GM18951 (cell line): Measurements from ENCODE around the gene OSGIN1.

Experiments used
- POLR2A ChIP-seq: IDR thresholded peaks from 4 replicates; pipeline ENCODE4 v1.6.1; 2011; ENCODE audit warnings: mild to moderate bottlenecking; ENCODE audit not compliant: insufficient read length, insufficient read depth; ENCODE audit errors: extremely low read depth
- in situ Hi-C: fragments of 300-500 bp; cut with MboI; formaldehyde crosslinking; loops from one replicate; pipeline ENCODE4 v1.12.0; 2022; ENCODE audit warnings: low sequenced_read_pairs, mixed read lengths, inconsistent platforms; ENCODE audit not compliant: unreplicated experiment

The OSGIN1 gene, protein sequence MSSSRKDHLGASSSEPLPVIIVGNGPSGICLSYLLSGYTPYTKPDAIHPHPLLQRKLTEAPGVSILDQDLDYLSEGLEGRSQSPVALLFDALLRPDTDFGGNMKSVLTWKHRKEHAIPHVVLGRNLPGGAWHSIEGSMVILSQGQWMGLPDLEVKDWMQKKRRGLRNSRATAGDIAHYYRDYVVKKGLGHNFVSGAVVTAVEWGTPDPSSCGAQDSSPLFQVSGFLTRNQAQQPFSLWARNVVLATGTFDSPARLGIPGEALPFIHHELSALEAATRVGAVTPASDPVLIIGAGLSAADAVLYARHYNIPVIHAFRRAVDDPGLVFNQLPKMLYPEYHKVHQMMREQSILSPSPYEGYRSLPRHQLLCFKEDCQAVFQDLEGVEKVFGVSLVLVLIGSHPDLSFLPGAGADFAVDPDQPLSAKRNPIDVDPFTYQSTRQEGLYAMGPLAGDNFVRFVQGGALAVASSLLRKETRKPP

DNA sequence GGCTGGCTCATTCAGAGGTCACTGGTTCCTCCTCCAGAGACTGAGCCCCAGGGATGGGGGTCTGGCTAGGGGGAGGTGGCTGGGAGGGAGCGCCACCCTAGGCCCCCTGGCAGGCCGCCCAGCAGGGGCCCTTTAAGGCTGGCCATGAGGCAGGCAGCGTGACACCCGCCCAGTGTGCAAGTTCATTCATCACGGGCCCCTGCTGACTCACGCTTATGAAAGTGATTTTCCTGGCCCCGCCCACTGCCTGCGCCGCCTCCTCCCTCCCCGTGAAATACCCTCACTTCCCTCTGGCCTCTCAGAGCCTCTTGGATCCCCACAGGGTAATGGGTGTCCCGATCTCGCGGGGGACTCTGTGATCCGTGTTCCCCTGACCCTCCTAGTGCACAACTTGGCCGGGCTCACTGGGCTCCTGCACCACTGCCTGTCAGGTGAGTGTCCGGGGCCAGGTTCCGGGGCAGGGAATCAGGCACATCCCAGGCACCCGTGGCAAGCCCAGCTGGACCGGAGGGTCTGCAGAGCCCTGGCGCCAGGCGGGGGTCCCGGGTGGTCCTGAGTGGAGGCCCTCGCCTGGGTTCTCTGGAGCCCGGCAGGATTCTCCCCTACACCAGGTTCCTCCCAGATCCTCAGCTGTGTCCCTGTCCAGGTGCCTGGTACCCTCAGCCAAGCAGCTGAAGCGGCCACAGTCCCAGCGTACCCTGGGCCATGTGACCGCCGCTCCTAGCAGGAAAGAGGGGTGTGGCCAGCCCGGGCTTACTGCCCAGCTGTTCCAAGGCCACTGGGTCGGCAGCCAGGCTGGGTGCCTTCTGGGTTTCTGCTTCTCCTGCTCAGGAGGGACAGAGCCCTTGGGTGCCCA, at the start of gene OSGIN1:
OSGIN1 (plus strand) TSS at position 301 of the 856 bp plus-strand sequence. CDS start 4,432 bp downstream, outside the sequence.
- peak; percentile 51 for TF ChIP-seq POLR2A
- in situ Hi-C loops, result loop anchor here (25.0 kb wide), 1 partner anchor 234 kb away; the partner anchor contains the start of genes ADAD2 and TAF1C

DNA sequence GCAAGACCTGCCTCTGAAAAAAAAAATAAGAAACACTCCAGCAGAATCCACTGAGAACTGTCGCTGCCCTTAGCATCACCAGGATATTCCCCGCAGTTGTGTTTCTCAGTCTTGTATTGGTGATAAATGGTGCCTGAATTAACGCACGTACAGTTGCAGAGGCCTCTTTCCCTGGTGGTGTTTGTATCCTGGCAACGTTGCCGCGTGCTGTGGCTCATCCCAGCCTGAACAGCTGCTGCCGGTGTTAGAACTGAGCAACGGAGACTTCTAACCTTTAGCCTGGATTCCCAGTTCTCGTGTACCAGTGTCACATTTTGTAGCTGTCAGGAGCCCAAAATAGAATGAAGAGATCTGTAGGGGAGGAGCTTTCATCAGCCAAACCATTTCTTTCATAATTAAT, 49.3 kb upstream of the OSGIN1 start:
- in situ Hi-C loops, result no loop called here
- no peak for TF ChIP-seq POLR2A

DNA sequence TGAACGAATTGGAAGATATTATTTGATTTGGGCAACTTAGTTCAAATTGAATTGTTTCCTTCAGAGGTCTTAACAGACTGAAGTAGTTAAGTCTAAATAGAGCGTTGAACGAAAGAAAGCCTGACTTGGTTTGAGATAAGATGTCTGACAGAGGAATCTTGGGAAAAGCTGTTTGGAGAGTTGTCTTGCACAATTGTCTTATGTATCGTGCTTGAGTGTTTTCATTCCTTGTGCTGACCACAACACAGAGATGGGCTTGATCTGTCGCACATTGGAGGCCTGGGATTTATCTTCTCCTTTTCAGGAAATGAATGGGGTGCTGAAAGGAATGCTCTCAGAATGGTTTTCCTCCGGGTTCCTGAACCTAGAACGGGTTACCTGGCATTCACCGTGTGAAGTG, 46.4 kb upstream of the OSGIN1 start:
- in situ Hi-C loops, result no loop called here

DNA sequence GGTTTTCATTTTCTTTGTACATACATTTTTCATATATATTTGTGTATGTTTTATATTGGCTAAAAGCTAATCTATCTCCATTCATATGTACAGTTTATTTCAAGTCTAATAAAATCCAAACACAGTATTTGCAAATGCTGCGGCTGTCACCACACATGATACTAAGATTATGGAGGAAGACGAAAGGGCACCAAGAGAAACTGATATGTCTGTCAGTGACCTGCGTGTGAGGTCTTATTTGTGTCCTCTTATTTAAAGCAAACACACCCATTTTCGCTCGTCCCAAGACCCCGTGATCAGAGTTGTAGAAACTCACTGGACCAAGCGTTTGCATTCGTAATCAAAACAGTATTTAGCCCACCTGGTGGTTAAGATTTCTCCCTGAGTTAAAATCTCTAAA, 45.9 kb upstream of the OSGIN1 start:
- in situ Hi-C loops, result no loop called here
- no peak for TF ChIP-seq POLR2A

More for the DNA sequence above, 46.4 kb upstream of the OSGIN1 start:
- no peak for TF ChIP-seq POLR2A

DNA sequence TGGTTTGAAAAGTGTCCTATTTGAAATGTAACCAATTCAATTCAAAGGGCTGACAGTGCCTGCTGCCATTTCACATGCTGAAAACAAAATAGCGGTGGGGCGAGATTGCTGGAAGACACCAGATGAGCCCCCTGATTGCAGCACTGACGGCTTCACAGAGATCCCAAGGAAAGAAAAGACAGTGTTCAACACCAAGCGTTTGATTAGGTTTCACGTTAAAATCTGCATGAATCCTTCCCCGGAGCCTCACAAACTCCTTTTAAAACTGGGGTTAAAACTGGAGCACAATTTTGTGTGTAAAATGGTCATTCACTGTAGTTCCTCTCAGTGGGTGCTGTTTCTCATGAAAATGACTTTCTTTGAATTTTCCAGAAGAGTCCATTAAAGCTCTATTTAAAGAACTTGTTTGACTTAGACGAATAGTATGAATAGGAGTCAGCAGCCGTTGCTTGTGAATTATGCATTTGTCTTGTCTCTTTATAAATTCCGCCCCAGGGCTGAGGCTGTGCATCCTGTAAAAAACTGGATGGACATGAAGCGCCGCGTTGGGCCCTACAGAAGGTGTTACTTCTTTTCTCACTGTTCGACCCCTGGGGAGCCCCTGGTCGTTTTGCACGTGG, 45.3 kb upstream of the OSGIN1 start:
- in situ Hi-C loops, result no loop called here
- TF ChIP-seq POLR2A, result no peak

DNA sequence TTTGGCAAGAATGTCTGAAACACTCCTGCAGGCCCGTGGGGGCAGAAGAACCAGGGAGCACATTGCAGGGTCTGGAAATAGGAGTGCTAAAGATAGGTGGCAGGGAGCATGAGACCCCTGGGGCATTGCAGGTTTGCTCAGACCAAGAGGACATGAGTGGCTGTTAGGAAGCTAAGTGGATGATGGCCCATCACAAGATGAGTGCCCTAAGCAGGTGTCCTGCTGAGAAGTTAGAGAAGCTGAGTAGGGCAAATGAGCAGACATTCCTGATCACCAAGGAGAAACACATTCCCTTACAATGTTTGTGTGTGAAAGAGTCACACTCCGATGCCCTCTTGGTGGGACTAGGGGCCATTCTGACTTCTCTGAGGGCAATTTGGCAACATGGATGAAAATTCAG, 44.2 kb upstream of the OSGIN1 start:
- TF ChIP-seq POLR2A, result no peak
- in situ Hi-C loops, result no loop called here

DNA sequence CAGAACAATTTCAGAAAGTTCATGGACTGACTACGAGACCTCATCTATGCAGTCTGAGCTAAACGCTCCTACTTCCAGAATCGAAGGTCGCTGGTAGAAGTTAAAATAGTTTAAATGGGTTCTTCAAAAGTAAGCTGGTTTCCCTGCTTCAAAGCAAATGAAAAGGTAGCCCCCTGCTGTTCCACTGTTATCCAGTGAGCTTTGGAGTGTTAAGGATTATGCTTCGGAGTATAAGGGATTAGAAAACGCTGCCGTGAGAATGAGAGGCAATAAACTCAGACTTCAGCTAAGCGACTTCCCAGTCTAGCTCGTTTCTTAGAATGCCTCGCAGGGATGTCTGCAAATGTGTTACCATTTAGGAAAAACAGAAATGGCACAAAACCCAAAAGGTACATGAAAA, 41.8 kb upstream of the OSGIN1 start:
- in situ Hi-C loops, result no loop called here
- TF ChIP-seq POLR2A, result no peak

DNA sequence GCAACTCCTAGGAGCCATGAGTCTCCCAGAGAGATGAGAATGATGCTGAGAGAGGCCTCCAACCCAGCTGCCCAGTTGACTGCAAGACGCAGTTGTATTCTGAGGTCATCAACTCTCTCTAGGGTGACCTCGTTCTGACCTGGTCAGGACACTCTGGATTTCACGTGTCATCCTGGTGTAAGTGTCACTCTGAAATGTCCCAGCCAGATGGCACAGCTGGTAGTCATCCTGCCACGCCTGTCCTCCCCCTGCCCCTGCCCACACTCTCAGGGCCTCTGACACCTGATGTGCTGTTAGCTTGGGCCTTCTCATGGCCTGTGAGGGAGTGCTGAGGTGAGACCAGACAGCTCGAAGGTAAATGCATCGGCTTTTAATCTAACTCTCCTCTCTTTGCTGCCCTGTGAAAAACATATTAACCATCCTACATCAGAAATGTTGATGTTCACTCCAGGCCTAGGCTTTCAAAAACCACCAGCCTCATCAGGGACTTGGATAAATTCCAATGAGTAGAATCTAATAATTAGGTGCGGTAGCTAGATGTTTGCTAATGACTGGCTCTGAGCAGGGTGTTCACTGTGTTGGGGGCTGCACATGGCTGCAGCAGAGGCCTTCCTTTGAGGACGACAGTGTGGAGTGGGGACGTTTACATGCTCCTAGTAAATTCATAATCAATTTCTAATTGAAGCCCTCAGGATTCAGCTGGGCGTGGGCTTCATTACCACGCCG, 40.4 kb upstream of the OSGIN1 start:
- TF ChIP-seq POLR2A, result no peak
- in situ Hi-C loops, result no loop called here

DNA sequence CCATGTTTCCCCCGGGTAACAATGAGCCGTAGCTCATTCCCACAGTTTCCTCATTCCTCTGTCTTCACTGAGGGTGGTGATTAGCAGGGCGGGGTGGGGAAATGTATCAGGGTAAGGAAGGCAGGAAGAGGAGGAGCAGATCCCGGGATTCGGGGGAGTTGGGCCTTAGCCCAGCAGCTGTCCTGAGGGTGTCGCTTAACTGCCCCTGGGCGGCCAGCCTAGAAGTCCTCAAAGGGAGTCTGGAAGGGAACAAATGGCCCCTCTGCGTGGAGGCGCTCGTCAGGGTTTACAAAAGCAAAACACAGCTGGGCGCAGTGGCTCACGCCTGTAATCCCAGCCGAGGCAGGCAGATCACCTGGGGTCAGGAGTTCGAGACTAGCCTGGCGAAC, 39.8 kb upstream of the OSGIN1 start:
- in situ Hi-C loops, result no loop called here
- no peak for TF ChIP-seq POLR2A

DNA sequence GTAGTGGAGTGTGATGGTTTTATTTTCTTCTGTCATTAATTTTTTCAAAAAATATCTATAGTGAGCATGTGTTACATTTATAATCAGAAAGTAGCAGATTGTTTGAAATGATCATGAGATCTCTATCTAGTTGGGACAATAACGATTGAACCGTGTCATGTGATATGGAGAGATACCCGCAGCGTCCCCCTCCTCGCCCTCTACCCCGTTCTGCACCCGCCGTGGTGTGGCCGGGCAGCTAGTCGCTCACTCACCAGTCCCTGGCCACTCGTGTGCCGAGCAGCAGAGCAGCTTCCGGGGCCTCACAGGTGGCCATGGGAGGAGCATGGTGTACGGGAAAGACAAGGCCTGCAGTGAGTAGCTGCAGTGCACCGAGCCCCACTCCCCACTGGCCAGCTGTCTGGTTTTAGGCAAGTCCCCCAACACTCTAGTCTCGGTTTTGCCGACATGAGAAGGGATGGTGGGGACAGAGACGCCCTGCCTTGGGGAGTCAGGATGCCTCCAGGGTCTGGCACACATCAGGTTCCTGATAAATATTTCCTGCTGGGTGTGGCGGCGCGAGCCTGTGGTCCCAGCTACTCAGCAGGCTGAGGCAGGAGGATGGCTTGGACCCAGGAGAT, 38.8 kb upstream of the OSGIN1 start:
- no peak for TF ChIP-seq POLR2A
- in situ Hi-C loops, result no loop called here

DNA sequence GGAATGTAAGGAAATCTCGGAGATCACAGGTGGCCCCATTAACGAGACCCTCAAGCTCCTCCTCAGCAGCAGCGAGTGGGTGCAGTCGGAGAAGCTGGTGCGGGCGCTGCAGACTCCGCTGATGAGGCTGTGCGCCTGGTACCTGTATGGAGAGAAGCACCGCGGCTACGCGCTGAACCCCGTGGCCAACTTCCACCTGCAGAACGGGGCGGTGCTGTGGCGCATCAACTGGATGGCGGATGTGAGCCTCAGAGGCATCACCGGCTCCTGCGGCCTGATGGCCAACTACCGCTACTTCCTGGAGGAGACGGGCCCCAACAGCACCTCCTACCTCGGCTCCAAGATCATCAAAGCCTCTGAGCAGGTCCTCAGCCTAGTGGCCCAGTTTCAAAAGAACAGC, 38.0 kb upstream of the OSGIN1 start:
- in situ Hi-C loops, result no loop called here

DNA sequence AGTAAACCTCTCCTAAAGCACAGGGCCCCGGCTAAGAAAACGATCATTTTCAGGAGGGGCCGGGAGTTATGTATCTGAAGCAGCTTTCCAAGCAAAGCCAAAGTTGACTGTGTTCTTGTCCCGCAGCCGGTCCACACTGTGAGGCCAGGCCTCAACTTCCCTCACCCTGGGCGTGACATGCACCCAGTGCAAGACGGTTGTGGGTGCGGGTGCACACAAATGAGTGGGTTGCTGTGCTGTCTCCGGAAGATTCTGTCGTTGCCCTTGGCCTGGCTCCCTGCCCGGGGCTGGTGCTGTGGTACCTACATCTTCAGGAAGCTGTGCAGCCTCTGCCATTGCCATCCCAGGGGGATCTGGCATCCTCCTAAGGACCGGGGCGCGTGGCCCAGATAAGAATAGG, 37.5 kb upstream of the OSGIN1 start:
- TF ChIP-seq POLR2A, result no peak
- in situ Hi-C loops, result no loop called here

More for the DNA sequence above, 38.0 kb upstream of the OSGIN1 start:
- TF ChIP-seq POLR2A, result no peak
